IPS-15b (cell line): ENCODE measurements around the gene PDCD1LG2.
"Not testable (repeated sequence)": the region's sequence is repeated elsewhere in the genome, so short reads cannot be mapped to it uniquely, and the experiment has no call there.

Experiments
- H3K27me3 ChIP-seq: one replicate; pipeline ENCODE4 v1.6.1; 2013; ENCODE audit warnings: low read length; ENCODE audit not compliant: control insufficient read depth, insufficient read depth
- H3K36me3 ChIP-seq: one replicate; pipeline ENCODE4 v1.6.1; 2013; ENCODE audit warnings: low read length; ENCODE audit not compliant: control insufficient read depth, insufficient read depth
- H3K4me1 ChIP-seq: one replicate; pipeline ENCODE4 v1.6.1; 2013; ENCODE audit warnings: mild to moderate bottlenecking, low read length; ENCODE audit not compliant: control insufficient read depth, insufficient read depth
- H3K4me3 ChIP-seq: one replicate; pipeline ENCODE4 v1.5.1; 2013; ENCODE audit warnings: low read depth, low read length
- H3K9ac ChIP-seq: one replicate; pipeline ENCODE4 v1.6.1; 2013; ENCODE audit warnings: low read depth, mild to moderate bottlenecking, low read length
- H3K9me3 ChIP-seq: one replicate; pipeline ENCODE4 v1.6.1; 2013; ENCODE audit warnings: mild to moderate bottlenecking, low read length; ENCODE audit not compliant: control insufficient read depth, insufficient read depth

The PDCD1LG2 gene

DNA sequence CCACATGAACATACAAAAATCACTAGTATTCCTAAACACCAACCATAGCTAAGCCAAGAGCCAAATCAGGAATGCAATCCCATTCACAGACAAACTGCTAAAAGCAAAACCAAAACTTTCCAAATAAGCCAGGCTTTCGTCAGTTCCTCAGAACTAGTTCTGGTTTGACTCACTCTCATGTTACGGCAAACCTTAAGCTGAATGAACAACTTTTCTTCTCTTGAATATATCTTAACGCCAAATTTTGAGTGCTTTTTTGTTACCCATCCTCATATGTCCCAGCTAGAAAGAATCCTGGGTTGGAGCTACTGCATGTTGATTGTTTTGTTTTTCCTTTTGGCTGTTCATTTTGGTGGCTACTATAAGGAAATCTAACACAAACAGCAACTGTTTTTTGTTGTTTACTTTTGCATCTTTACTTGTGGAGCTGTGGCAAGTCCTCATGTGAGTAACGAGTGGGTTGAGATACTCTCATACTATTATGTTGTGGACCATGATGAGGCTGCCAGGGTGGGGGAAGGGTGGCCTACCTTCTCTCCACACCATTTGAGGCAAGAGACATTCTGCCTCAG is at the start of gene PDCD1LG2:
PDCD1LG2 (plus strand) TSS at position 172 of the 572 bp plus-strand sequence. CDS start 12,016 bp downstream, outside the sequence.
- no peak within 1 kb of the TSS for H3K9ac ChIP-seq
- no peak within 1 kb of the TSS for H3K4me3 ChIP-seq
- H3K36me3 ChIP-seq, result no peaks in the 10 kb centered on the region
- no peaks in the 10 kb centered on the region for H3K4me1 ChIP-seq
- H3K27me3 ChIP-seq, result no peaks in the 10 kb centered on the region
- no peaks in the 10 kb centered on the region for H3K9me3 ChIP-seq

DNA sequence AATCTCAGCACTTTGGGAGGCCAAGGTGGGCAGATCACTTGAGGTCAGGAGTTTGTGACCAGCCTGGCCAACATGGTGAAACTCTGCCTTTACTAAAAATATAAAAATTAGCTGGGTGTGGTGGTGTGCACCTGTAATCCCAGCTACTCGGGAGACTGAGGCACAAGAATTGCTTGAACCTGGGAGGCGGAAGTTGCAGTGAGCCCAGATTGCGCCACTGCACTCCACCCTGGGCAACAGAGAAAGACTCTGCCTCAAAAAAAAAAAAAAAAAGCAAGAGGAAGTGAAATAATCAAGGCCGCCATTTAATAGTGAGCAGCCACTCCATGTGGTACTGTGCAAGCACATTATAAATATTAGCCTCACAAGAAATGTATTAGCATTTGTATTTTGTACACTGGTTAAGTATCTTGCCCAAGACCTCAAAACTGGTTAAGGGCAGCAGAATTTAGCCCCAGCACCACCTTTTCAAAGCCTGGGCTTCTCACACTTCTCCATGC is 45.5 kb upstream of the PDCD1LG2 start:
- H3K9ac ChIP-seq, H3K4me1 ChIP-seq, H3K4me3 ChIP-seq, H3K9me3 ChIP-seq, H3K27me3 ChIP-seq, H3K36me3 ChIP-seq: not testable (repeated sequence)

DNA sequence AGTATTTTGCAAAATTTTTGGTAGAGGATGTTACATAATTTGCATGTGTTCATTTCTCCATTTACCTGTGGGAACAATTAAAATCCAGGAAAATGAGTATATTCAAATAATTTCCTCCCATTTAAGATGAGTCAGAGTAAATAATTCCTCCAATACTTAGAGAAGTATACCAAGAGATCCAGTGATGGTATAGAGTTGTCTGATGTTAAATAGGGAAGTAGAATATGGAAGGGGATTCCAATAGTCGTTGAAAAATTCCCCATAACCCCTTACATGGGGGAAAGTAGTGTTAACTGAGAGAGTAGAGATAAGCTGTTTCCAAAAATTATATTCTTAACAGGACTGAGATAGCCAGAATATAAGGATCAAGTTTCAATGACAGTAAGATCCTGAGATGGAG is 44.3 kb upstream of the PDCD1LG2 start:
- no peak overlapping the region for H3K4me3 ChIP-seq
- no peaks in the 10 kb centered on the region for H3K36me3 ChIP-seq
- no peaks in the 10 kb centered on the region for H3K4me1 ChIP-seq
- H3K9me3 ChIP-seq, result no peaks in the 10 kb centered on the region
- H3K9ac ChIP-seq, result no peak overlapping the region
- H3K27me3 ChIP-seq, result no peaks in the 10 kb centered on the region

- Histone ChIP-seq H3K4me1 (no peaks in the 10 kb centered on the region), H3K36me3 (no peaks in the 10 kb centered on the region), H3K4me3 (no peak overlapping the region), H3K9me3 (no peaks in the 10 kb centered on the region), H3K9ac (no peak overlapping the region), H3K27me3 (no peaks in the 10 kb centered on the region)
These were observed 43.6 kb upstream of the PDCD1LG2 start for GRCh38 chr9:5466766-5467165.

DNA sequence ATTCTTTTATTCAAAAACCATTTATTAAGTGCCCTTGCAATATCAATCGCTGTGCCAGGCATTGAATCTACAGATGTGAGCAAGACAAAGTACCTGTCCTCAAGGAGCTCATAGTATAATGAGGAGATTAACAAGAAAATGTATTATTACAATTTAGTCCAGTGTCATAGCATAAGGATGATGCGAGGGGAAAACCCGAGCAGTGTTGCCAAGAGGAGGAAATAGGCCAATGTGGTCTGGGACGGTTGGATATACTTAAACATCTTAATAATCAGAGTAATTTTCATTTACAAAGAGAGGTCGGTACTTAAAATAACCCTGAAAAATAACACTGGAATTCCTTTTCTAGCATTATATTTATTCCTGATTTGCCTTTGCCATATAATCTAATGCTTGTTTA is 41.5 kb upstream of the PDCD1LG2 start:
- Histone ChIP-seq H3K9me3 (no peaks in the 10 kb centered on the region), H3K4me1 (no peaks in the 10 kb centered on the region), H3K36me3 (no peaks in the 10 kb centered on the region), H3K4me3 (no peak overlapping the region), H3K27me3 (no peaks in the 10 kb centered on the region), H3K9ac (no peak overlapping the region)

- Histone ChIP-seq H3K27me3 (no peaks in the 10 kb centered on the region), H3K4me3 (no peak overlapping the region), H3K9me3 (no peaks in the 10 kb centered on the region), H3K4me1 (no peaks in the 10 kb centered on the region), H3K36me3 (no peaks in the 10 kb centered on the region), H3K9ac (no peak overlapping the region)
These were observed 40.2 kb upstream of the PDCD1LG2 start for GRCh38 chr9:5470122-5470521.

DNA sequence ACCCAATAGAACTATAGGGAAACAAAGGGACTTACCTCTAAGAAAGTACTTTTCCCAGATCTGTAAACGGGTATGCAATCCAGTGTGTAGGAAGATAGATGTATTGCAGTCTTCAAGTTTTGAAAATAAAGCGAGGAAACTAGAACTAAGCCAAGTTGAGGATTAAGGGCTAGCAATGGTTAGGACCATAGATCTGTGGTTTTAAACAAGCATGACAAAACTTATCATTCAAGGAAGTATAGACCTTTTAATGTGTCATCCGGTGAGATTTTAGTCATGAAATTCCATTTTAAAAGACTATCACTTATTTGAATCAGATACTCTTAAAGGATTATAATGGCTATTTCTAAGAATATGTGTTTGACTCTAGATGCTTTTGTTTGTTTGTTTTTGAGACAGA is 39.5 kb upstream of the PDCD1LG2 start:
- Histone ChIP-seq H3K9me3 (no peaks in the 10 kb centered on the region), H3K4me3 (no peak overlapping the region), H3K27me3 (no peaks in the 10 kb centered on the region), H3K9ac (no peak overlapping the region), H3K4me1 (no peaks in the 10 kb centered on the region), H3K36me3 (no peaks in the 10 kb centered on the region)

GRCh38 chr9:5475611-5476010 is 34.7 kb upstream of the PDCD1LG2 start:
- not testable (repeated sequence) for H3K9me3 ChIP-seq, H3K36me3 ChIP-seq, H3K4me1 ChIP-seq, H3K4me3 ChIP-seq, H3K9ac ChIP-seq, H3K27me3 ChIP-seq

- Histone ChIP-seq H3K9ac (no peak overlapping the region), H3K4me3 (no peak overlapping the region), H3K9me3 (no peaks in the 10 kb centered on the region), H3K4me1 (no peaks in the 10 kb centered on the region), H3K27me3 (no peaks in the 10 kb centered on the region), H3K36me3 (no peaks in the 10 kb centered on the region)
These were observed 32.1 kb upstream of the PDCD1LG2 start for GRCh38 chr9:5478206-5478605.

DNA sequence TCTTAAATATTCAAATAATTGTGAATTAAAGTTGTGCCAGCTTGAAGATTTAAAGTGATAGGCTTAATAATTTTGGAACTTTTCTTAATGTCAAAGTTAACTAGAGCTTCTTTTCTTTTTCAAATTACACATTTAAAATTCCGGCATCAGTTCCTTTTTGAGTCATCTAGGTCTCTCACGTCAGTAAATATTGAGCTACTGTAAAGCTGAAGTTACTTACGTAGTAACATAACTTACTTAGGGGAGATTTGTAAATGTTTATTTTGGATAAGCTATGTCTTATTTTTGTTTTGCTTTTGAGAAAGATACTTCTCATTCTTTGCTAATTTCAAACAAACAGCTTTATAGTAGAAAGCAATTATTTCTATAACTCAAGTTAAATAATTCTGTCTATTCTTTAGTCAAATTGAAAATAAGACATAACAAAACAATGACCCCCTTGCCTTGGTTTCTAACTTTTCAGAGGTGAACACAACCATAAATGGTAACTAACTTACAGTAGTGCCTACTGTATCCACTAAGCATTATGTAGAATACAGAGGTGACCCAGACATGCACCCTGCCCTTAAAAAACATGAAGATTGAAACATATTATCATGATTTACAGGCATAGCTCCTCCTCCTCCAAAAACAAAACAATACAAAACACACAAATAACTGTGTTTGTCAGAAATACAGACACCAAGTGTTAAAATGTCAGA is 30.2 kb upstream of the PDCD1LG2 start:
- H3K4me1 ChIP-seq, result no peaks in the 10 kb centered on the region

GRCh38 chr9:5480919-5481318 is 29.4 kb upstream of the PDCD1LG2 start:
- no peaks in the 10 kb centered on the region for H3K9me3 ChIP-seq
- no peaks in the 10 kb centered on the region for H3K4me1 ChIP-seq
- H3K27me3 ChIP-seq, result no peaks in the 10 kb centered on the region
- no peak overlapping the region for H3K4me3 ChIP-seq
- H3K9ac ChIP-seq, result no peak overlapping the region
- no peaks in the 10 kb centered on the region for H3K36me3 ChIP-seq

More for the DNA sequence above, 30.2 kb upstream of the PDCD1LG2 start:
- Histone ChIP-seq H3K36me3 (no peaks in the 10 kb centered on the region), H3K9ac (no peak overlapping the region), H3K4me3 (no peak overlapping the region), H3K27me3 (no peaks in the 10 kb centered on the region), H3K9me3 (no peaks in the 10 kb centered on the region)

DNA sequence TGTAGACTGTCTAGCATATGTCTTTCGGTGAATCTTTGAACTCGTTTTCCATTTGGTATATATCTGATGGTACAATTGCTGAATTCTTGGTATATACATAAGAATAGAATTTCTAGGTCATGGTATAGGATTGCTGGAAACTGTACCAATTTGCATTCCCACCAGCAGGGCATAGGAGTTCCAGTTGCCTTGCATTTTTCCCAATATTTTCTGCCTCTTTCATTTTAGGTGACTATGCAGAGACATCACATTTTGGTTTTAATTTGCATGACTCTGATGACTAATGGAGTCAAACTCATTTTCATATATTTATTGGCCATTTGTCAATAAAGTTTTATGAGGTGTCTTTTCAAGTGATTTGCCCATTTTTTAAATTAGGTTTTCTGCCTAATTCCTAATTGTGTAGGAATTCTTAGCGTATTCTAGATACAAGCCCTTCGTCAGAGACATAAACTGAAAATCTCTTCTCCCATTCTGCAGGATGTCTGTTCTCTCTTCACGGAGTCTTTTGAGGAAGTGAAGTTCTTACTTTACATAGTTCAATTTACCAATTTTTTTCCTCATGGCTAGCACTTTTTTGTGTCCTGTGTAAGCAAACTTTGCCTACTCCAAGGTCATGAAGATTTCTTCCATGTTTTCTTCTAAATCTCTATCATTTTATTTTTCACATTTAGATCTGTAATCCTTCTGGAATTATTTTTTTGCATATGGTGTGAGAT is 28.9 kb upstream of the PDCD1LG2 start:
- no peak overlapping the region for H3K9ac ChIP-seq
- H3K4me1 ChIP-seq, result no peaks in the 10 kb centered on the region
- H3K4me3 ChIP-seq, result no peak overlapping the region
- H3K36me3 ChIP-seq, result no peaks in the 10 kb centered on the region
- no peaks in the 10 kb centered on the region for H3K9me3 ChIP-seq
- H3K27me3 ChIP-seq, result no peaks in the 10 kb centered on the region
